Measurements from ENCODE around the gene EDEM3. TPM values are rescaled to one million over a fixed set of nuclear protein-coding genes. Genes with fewer than 3 reads are reported as not detected.

EDEM3 gene
- total and polyA plus RNA-seq, 9 of the 15 experiments (the other 6 are each of a cell fraction or from before 2014, with no cell fraction given) = 15.8 to 46.6 (median 28.0) TPM

GRCh38 chr1:184754476-184755225 lies at the start of gene EDEM3 (continued):
- TF ChIP-seq TCF7 (IDR thresholded peaks at IDR 0.05; ENCODE audit: borderline replicate concordance) (peak; percentile 4; the same call in 1 of the 2 replicates), ELF1 (tag; IDR thresholded peaks at IDR 0.05) (peak; percentile 99), HLTF (IDR thresholded peaks at IDR 0.05) (no peak), AFF1 (IDR thresholded peaks at IDR 0.05; ENCODE audit: low read depth in 1 of 2, partially characterized antibody in 2 of 2) (peak in 1 of 2 experiments; percentile 95), RFX1 (IDR thresholded peaks at IDR 0.05) (peak; percentile 96), HNRNPLL (IDR thresholded peaks at IDR 0.05; ENCODE audit: low read depth, low read length, poor library complexity, severe bottlenecking) (peak; percentile 59), BMI1 (IDR thresholded peaks at IDR 0.05; ENCODE audit: low read length) (peak; percentile 62; the same call in 1 of the 2 replicates), ZNF586 (CRISPR knock-in tag; conservative IDR thresholded peaks at IDR 0.05) (no peak), CHCHD3 (CRISPR knock-in tag; IDR thresholded peaks at IDR 0.05) (0 out of 2 replicates have a peak, but pooled peaks have one; percentile 51), EWSR1 (IDR thresholded peaks at IDR 0.05; ENCODE audit: borderline replicate concordance, low read depth, partially characterized antibody) (no peak), ZNF277 (CRISPR knock-in tag; IDR thresholded peaks at IDR 0.05; ENCODE audit: borderline replicate concordance) (no peak), ZEB2 (IDR thresholded peaks at IDR 0.05) (no peak), CREB5 (CRISPR knock-in tag; IDR thresholded peaks at IDR 0.05) (no peak), ASH1L (IDR thresholded peaks at IDR 0.05; ENCODE audit: borderline replicate concordance, low read depth, partially characterized antibody) (peak; percentile 89), FOXJ2 (tag; IDR thresholded peaks at IDR 0.05) (no peak), RBFOX2 (IDR thresholded peaks at IDR 0.05; ENCODE audit: low read depth, low read length) (peak; percentile 98), ZC3H11A (IDR thresholded peaks at IDR 0.05; ENCODE audit: low read depth, low read length) (no peak), RAD51 (IDR thresholded peaks at IDR 0.05; ENCODE audit: borderline replicate concordance, low read depth) (no peak), KDM5B (IDR thresholded peaks at IDR 0.05; ENCODE audit: insufficient replicate concordance, low read depth, low read length) (peak; percentile 68), SIN3B (IDR thresholded peaks at IDR 0.05; ENCODE audit: low read depth) (peak; percentile 8; the same call in 1 of the 2 replicates), TARDBP (IDR thresholded peaks at IDR 0.05) (no peak)

Data from K562 (cell line).